GM12878 (cell line): Measurements from ENCODE around the gene SLC6A12. TPM values are rescaled to one million over a fixed set of nuclear protein-coding genes. Genes with fewer than 3 reads are reported as not detected.
"Not testable (repeated sequence)": the region's sequence is repeated elsewhere in the genome, so short reads cannot be mapped to it uniquely, and the experiment has no call there.

Source experiments
- ATAC-seq: fragments of 200-7000 bp; cut with Tn5 transposase; 3 replicates; pipeline ENCODE4 v1.9.1; 2020; ENCODE audit warnings: mild to moderate bottlenecking, moderate library complexity
- BruUV-seq: library from RNA; stranded (reverse); fragments of 400-500 nt; replicated peaks from 2 replicates; lab custom pipeline; 2021; lab: Mats Ljungman, UMichigan
- CTCF ChIA-PET: fragments of 300-600 bp; sonication (Branson Sonifier 250); formaldehyde crosslinking; extraction: SDS; loops from one replicate; lab custom pipeline; 2021; ENCODE audit warnings: inconsistent platforms; lab: Yijun Ruan, JAX
- POLR2A ChIA-PET: fragments of 350-600 bp; formaldehyde crosslinking; extraction: SDS; loops from one replicate; lab custom pipeline; 2021; ENCODE audit warnings: inconsistent platforms; lab: Charles Lee
- RAD21 ChIA-PET: fragments of 300-600 bp; sonication (Branson Sonifier 250); formaldehyde crosslinking; loops from one replicate; lab custom pipeline; 2023; ENCODE audit warnings: antibody characterized with exemption; ENCODE audit not compliant: unreplicated experiment; lab: Charles Lee
- SMC1A ChIA-PET: fragments of 300-600 bp; sonication (Branson Sonifier 250); formaldehyde crosslinking; loops from one replicate; lab custom pipeline; 2023; ENCODE audit not compliant: unreplicated experiment, uncharacterized antibody; lab: Charles Lee
- DNase-seq: peaks from one replicate; pipeline ENCODE4 v3.0.0-alpha.2; 2011; ENCODE audit warnings: low read depth, low spot score
- FAIRE-seq: peaks from 3 replicates; lab custom pipeline; 2011; peaks lifted over from hg19 to GRCh38; lab: Jason Lieb, UNC
- H2AFZ ChIP-seq: 2 replicates; pipeline ENCODE4 v1.6.0; 2011; ENCODE audit warnings: low read depth, low read length, control low read depth; ENCODE audit not compliant: control insufficient read depth
- H3K27ac ChIP-seq: 2 replicates; pipeline ENCODE4 v1.5.1; 2011; ENCODE audit warnings: control low read depth; ENCODE audit not compliant: control insufficient read depth, insufficient read depth
- H3K27me3 ChIP-seq, 2 experiments: replicated peaks in 1 of 2; 2 replicates each; pipeline versions ENCODE4 v1.6.0 to v1.6.1; 2011; ENCODE audit warnings: low read length in 1 of 2; ENCODE audit not compliant: control insufficient read depth in 2 of 2, insufficient read depth in 2 of 2
- H3K36me3 ChIP-seq, 2 experiments: 2 replicates each; pipeline ENCODE4 v1.5.1; 2011; ENCODE audit warnings: low read length in 1 of 2; ENCODE audit not compliant: control insufficient read depth in 2 of 2, insufficient read depth in 2 of 2
- H3K4me1 ChIP-seq: 2 replicates; pipeline ENCODE4 v1.6.1; 2011; ENCODE audit warnings: mild to moderate bottlenecking, low read length, moderate library complexity, mixed read lengths; ENCODE audit not compliant: control insufficient read depth, insufficient read depth
- H3K4me2 ChIP-seq: 2 replicates; pipeline ENCODE4 v1.6.0; 2011; ENCODE audit warnings: control low read depth; ENCODE audit not compliant: control insufficient read depth, insufficient read depth
- H3K4me3 ChIP-seq: fragments of 200-600 bp; sonication (generic); 2 replicates; pipeline ENCODE4 v1.5.1; 2016
- H3K79me2 ChIP-seq: 2 replicates; pipeline ENCODE4 v1.6.0; 2011; ENCODE audit warnings: low read length; ENCODE audit not compliant: control insufficient read depth, insufficient read depth
- H3K9ac ChIP-seq: 2 replicates; pipeline ENCODE4 v1.8.0; 2011; ENCODE audit warnings: low read length, control low read depth, mixed read lengths; ENCODE audit not compliant: control insufficient read depth, insufficient read depth
- H3K9me3 ChIP-seq: replicated peaks from 3 replicates; pipeline ENCODE4 v1.5.1; 2011; ENCODE audit warnings: mild to moderate bottlenecking, low read length; ENCODE audit not compliant: control insufficient read depth, insufficient read depth
- H4K20me1 ChIP-seq: 2 replicates; pipeline ENCODE4 v1.6.0; 2011; ENCODE audit not compliant: control insufficient read depth, insufficient read depth
- CHD2 ChIP-seq: IDR thresholded peaks from 2 replicates; pipeline ENCODE4 v1.6.1; 2011; ENCODE audit warnings: low read depth, low read length, improper control_type of control experiment, borderline replicate concordance
- HDAC2 ChIP-seq: fragments of 200-600 bp; sonication (generic); IDR thresholded peaks from 2 replicates; pipeline ENCODE4 v1.6.1; 2017
- NR2F1 ChIP-seq: fragments of 450-650 bp; conservative IDR thresholded peaks from 2 replicates; pipeline ENCODE4 v1.6.1; 2017; ENCODE audit warnings: mild to moderate bottlenecking
- STAT1 ChIP-seq: fragments of 450-650 bp; conservative IDR thresholded peaks from 2 replicates; pipeline ENCODE4 v1.6.1; 2014; ENCODE audit warnings: antibody characterized with exemption, mild to moderate bottlenecking
- ZNF274 ChIP-seq: IDR thresholded peaks from one replicate; pipeline ENCODE4 v1.8.0; 2011; ENCODE audit not compliant: insufficient read length, insufficient read depth
- ZNF384 ChIP-seq: IDR thresholded peaks from 2 replicates; pipeline ENCODE4 v1.6.1; 2012; ENCODE audit warnings: low read depth, mild to moderate bottlenecking, low read length, improper control_type of control experiment, borderline replicate concordance
- WGBS: methylation state at CpG from one replicate; pipeline ENCODE4 v1.1.6; 2016; ENCODE audit warnings: low lambda C conversion rate; ENCODE audit not compliant: insufficient replicate concordance, insufficient coverage; ENCODE audit errors: missing lambda C conversion rate; 5-methylcytosine and 5-hydroxymethylcytosine counted together
- in situ Hi-C: fragments of 300-500 bp; cut with MboI; formaldehyde crosslinking; loops from 9 replicates; pipeline ENCODE4 v1.14.3; 2018; ENCODE audit warnings: mixed read lengths
- intact Hi-C: fragments of 100-400 bp; cut with micrococcal nuclease; formaldehyde crosslinking; loops from one replicate; pipeline ENCODE4 v1.14.2; 2022; ENCODE audit not compliant: unreplicated experiment
- polyA plus RNA-seq, 11 experiments: library from polyadenylated mRNA; depleted of rRNA in 4 of 11; unstranded in 6 of 11; stranded (reverse) in 5 of 11; fragments of >200 nt; fragmentation: Nextera tagmentation in 4 of 11; fragmentation: Illumina TruSeq in 1 of 11; extraction: Ambion mirVana in 4 of 11; extraction: Trizol in 1 of 11; gene quantifications; 1 replicate in 1 of 11; 2 replicates in 10 of 11; pipeline versions ENCODE4 v1.2.1 to v1.2.3, GENCODE V29; 2011 to 2016; ENCODE audit warnings: inconsistent platforms in 2 of 11, missing spikeins in 2 of 11, low read depth in 1 of 11
- total RNA-seq, 4 experiments: library from RNA; depleted of rRNA in 3 of 4; stranded (reverse); fragments of >200 nt in 3 of 4; fragmentation: Illumina TruSeq in 1 of 4; extraction: Trizol in 1 of 4; gene quantifications; 2 replicates each; pipeline versions ENCODE4 v1.2.1 to v1.2.3, GENCODE V29; 2013 to 2021
- TF ChIP-seq, protein P1 (sequence below): fragments of 450-650 bp; IDR thresholded peaks from 2 replicates; pipeline ENCODE4 v1.6.1; 2017; ENCODE audit warnings: mild to moderate bottlenecking

SLC6A12 gene
- total and polyA plus RNA-seq, 10 of the 15 experiments (the other 5 are each of a cell fraction or from before 2014, with no cell fraction given) = 0.06 to 0.11 (median 0.07) TPM; not detected in 7

DNA sequence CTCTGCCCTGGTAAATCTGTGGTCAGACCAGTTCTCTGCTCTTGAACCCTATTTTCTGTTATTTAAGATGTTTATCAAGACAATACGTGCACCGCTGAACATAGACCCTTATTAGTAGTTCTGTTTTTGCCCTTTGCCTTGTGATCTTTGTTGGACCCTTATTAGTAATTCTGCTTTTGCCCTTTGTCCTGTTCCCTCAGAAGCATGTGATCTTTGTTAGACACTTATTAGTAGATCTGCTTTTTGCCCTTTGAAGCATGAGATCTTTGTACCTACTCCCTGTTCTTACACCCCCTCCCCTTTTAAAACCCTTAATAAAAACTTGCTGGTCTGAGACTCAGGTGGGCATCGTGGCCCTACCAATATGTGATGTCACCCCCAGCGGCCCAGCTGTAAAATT, 22.0 kb upstream of the SLC6A12 start:
- BruUV-seq, H3K4me3 ChIP-seq, H3K4me2 ChIP-seq, H3K9me3 ChIP-seq, DNase-seq, in situ Hi-C loops, SMC1A ChIA-PET, intact Hi-C loops, H2AFZ ChIP-seq, H3K27ac ChIP-seq, RAD21 ChIA-PET, H4K20me1 ChIP-seq, H3K36me3 ChIP-seq, CTCF ChIA-PET, H3K79me2 ChIP-seq, POLR2A ChIA-PET, H3K9ac ChIP-seq, H3K27me3 ChIP-seq, H3K4me1 ChIP-seq, ATAC-seq, FAIRE-seq: not testable (repeated sequence)
- WGBS = 53% methylated on average over 4 of the region's 4 CpGs

DNA sequence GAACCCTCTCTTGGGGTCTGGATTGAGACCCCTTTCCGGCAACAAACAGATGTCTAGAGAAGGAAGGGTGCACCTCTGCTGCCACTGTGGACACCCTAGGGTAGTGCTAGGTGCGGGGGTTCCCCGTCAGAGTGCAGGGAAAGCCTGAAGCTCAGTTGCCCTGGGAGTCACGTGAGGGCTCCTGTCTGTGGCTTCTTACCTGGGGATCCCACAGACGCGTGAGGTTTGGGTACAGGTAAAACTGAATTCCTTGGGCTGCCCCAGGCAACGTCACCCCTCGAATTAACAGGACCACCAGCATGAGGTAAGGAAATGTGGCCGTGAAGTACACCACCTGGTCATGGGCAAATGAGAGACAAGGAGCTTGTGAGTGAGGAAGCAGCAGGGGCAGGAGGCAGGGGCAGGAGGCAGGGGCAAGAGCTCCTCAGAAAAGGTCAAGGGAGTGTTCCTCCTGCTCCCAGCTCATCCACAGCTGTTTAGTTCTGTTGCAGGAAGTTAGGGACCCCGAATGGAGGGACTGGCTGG, 21.0 kb upstream of the SLC6A12 start:
- TF ChIP-seq HDAC2 (no peak), ZNF384 (no peak), NR2F1 (no peak), CHD2 (no peak), STAT1 (no peak), ZNF274 (no peak)
- TF ChIP-seq, protein P1, sequence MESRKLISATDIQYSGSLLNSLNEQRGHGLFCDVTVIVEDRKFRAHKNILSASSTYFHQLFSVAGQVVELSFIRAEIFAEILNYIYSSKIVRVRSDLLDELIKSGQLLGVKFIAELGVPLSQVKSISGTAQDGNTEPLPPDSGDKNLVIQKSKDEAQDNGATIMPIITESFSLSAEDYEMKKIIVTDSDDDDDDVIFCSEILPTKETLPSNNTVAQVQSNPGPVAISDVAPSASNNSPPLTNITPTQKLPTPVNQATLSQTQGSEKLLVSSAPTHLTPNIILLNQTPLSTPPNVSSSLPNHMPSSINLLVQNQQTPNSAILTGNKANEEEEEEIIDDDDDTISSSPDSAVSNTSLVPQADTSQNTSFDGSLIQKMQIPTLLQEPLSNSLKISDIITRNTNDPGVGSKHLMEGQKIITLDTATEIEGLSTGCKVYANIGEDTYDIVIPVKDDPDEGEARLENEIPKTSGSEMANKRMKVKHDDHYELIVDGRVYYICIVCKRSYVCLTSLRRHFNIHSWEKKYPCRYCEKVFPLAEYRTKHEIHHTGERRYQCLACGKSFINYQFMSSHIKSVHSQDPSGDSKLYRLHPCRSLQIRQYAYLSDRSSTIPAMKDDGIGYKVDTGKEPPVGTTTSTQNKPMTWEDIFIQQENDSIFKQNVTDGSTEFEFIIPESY = no peak
- ChIA-PET POLR2A (no interaction called here), CTCF (interaction anchor here (1.2 kb wide), 1 partner anchor 13 kb away, joined by 3 read pairs; no protein-coding TSS in a partner anchor), SMC1A (no interaction called here), RAD21 (no interaction called here)
- ATAC-seq (no peak), FAIRE-seq (no peak), DNase-seq (no peak)
- BruUV-seq = no TSS peak
- H3K27ac ChIP-seq = no peak overlapping the region
- H3K79me2 ChIP-seq = no peaks in the 10 kb centered on the region
- no peak overlapping the region for H3K4me2 ChIP-seq
- WGBS = 44% methylated on average over 10 of the region's 10 CpGs
- intact Hi-C loops = no loop called here
- no peak overlapping the region for H2AFZ ChIP-seq
- H3K4me1 ChIP-seq = no peaks in the 10 kb centered on the region
- no peak overlapping the region for H3K4me3 ChIP-seq
- no peaks in the 10 kb centered on the region for H4K20me1 ChIP-seq
- peaks cover 6% of the 10 kb centered on the region; the same call in 2 of the 3 replicates for H3K9me3 ChIP-seq
- no peaks in the 10 kb centered on the region for H3K27me3 ChIP-seq
- in situ Hi-C loops = no loop called here
- no peaks in the 10 kb centered on the region for H3K36me3 ChIP-seq
- H3K9ac ChIP-seq = no peak overlapping the region
